ENCODE results near the gene CLSTN2. TPM values are rescaled to one million over a fixed set of nuclear protein-coding genes. Genes with fewer than 3 reads are reported as not detected.

The CLSTN2 gene
- total and polyA plus RNA-seq, 4 donors, result 0.09 to 2.2 (median 0.55) TPM

GRCh38 chr3:140122183-140122582 lies 187.2 kb downstream of the CLSTN2 start:
- no peaks in the 10 kb centered on the region for H3K27me3 ChIP-seq (ENCODE audit: control insufficient read depth in 4 of 4, insufficient read depth in 4 of 4, low read length in 3 of 4)
- H3K9ac ChIP-seq (ENCODE audit: low read depth in 1 of 2, low read length in 2 of 2), result no peak overlapping the region
- DNase-seq (ENCODE audit: low spot score), result no peak
- no peak overlapping the region for H3K27ac ChIP-seq (ENCODE audit: low read depth in 1 of 2, low read length in 2 of 2)
- H3K4me1 ChIP-seq (ENCODE audit: control insufficient read depth in 4 of 4, insufficient read depth in 4 of 4, low read length in 3 of 4), result no peaks in the 10 kb centered on the region
- no peaks in the 10 kb centered on the region for H3K9me3 ChIP-seq (ENCODE audit: control insufficient read depth in 4 of 4, low read length in 3 of 4)
- no peak overlapping the region for H3K4me3 ChIP-seq (ENCODE audit: low read depth in 1 of 3, low read length in 3 of 3)
- TF ChIP-seq SP1 (IDR thresholded peaks at IDR 0.05) (no peak), RXRA (IDR thresholded peaks at IDR 0.05) (no peak), NR2F2 (IDR thresholded peaks at IDR 0.05) (no peak), YY1 (IDR thresholded peaks at IDR 0.05) (no peak), EGR1 (IDR thresholded peaks at IDR 0.05; ENCODE audit: low read depth in 2 of 2) (no peak), RAD21 (IDR thresholded peaks at IDR 0.05) (no peak), HNF4A (conservative IDR thresholded peaks at IDR 0.05) (no peak)
- WGBS, result 58% methylated on average over 3 of the region's 3 CpGs
- H3K36me3 ChIP-seq (ENCODE audit: control insufficient read depth in 4 of 4, insufficient read depth in 3 of 4, low read depth in 1 of 4, low read length in 3 of 4), result no peaks in the 10 kb centered on the region

- DNase-seq (ENCODE audit: low spot score), result no peak
- TF ChIP-seq EGR1 (IDR thresholded peaks at IDR 0.05; ENCODE audit: low read depth in 2 of 2), result no peak
- no peak for TF ChIP-seq CTCF (IDR thresholded peaks at IDR 0.05; ENCODE audit: low read depth, low read length, missing input control)
- TF ChIP-seq RAD21 (IDR thresholded peaks at IDR 0.05), result no peak
- no peak for TF ChIP-seq REST (IDR thresholded peaks at IDR 0.05)
- TF ChIP-seq FOXA1 (IDR thresholded peaks at IDR 0.05), result no peak
These were observed 193.2 kb downstream of the CLSTN2 start for GRCh38 chr3:140128217-140128616.

GRCh38 chr3:140128631-140129030 lies 193.6 kb downstream of the CLSTN2 start:
- H3K36me3 ChIP-seq (ENCODE audit: control insufficient read depth in 4 of 4, insufficient read depth in 3 of 4, low read depth in 1 of 4, low read length in 3 of 4), result no peaks in the 10 kb centered on the region
- H3K27me3 ChIP-seq (ENCODE audit: control insufficient read depth in 4 of 4, insufficient read depth in 4 of 4, low read length in 3 of 4), result no peaks in the 10 kb centered on the region
- TF ChIP-seq RAD21 (IDR thresholded peaks at IDR 0.05) (peak; percentile 69 to 83), ATF3 (IDR thresholded peaks at IDR 0.05) (no peak), HNF4A (conservative IDR thresholded peaks at IDR 0.05) (no peak), HNF4G (IDR thresholded peaks at IDR 0.05) (no peak), CTCF (IDR thresholded peaks at IDR 0.05; ENCODE audit: low read depth, low read length, missing input control) (peak; percentile 54), EGR1 (IDR thresholded peaks at IDR 0.05; ENCODE audit: low read depth in 2 of 2) (no peak)
- DNase-seq (ENCODE audit: low spot score), result peak; percentile 38
- 43% methylated on average over 5 of the region's 5 CpGs for WGBS
- H3K27ac ChIP-seq (ENCODE audit: low read depth in 1 of 2, low read length in 2 of 2), result no peak overlapping the region
- H3K9me3 ChIP-seq (ENCODE audit: control insufficient read depth in 4 of 4, low read length in 3 of 4), result no peaks in the 10 kb centered on the region
- no peak overlapping the region for H3K9ac ChIP-seq (ENCODE audit: low read depth in 1 of 2, low read length in 2 of 2)
- H3K4me3 ChIP-seq (ENCODE audit: low read depth in 1 of 3, low read length in 3 of 3), result no peak overlapping the region
- H3K4me1 ChIP-seq (ENCODE audit: control insufficient read depth in 4 of 4, insufficient read depth in 4 of 4, low read length in 3 of 4), result no peaks in the 10 kb centered on the region

More at GRCh38 chr3:140128217-140128616, 193.2 kb downstream of the CLSTN2 start:
- Histone ChIP-seq H3K4me1 (ENCODE audit: control insufficient read depth in 4 of 4, insufficient read depth in 4 of 4, low read length in 3 of 4) (no peaks in the 10 kb centered on the region), H3K4me3 (ENCODE audit: low read depth in 1 of 3, low read length in 3 of 3) (no peak overlapping the region), H3K27ac (ENCODE audit: low read depth in 1 of 2, low read length in 2 of 2) (no peak overlapping the region), H3K9ac (ENCODE audit: low read depth in 1 of 2, low read length in 2 of 2) (no peak overlapping the region), H3K36me3 (ENCODE audit: control insufficient read depth in 4 of 4, insufficient read depth in 3 of 4, low read depth in 1 of 4, low read length in 3 of 4) (no peaks in the 10 kb centered on the region), H3K9me3 (ENCODE audit: control insufficient read depth in 4 of 4, low read length in 3 of 4) (no peaks in the 10 kb centered on the region), H3K27me3 (ENCODE audit: control insufficient read depth in 4 of 4, insufficient read depth in 4 of 4, low read length in 3 of 4) (no peaks in the 10 kb centered on the region)
- WGBS, result 53% methylated on average over 1 of the region's 1 CpG
